Right cardiac atrium (tissue), 5 donors: ENCODE measurements around the gene AURKA. TPM values are rescaled to one million over a fixed set of nuclear protein-coding genes. Genes with fewer than 3 reads are reported as not detected.
A peak's percentile ranks its signal among the peaks of the same experiment; 100 is the strongest.
"Not testable (repeated sequence)": the region's sequence is repeated elsewhere in the genome, so short reads cannot be mapped to it uniquely, and the experiment has no call there.

Experiments
- ATAC-seq, 2 donors: fragments of 200-7000 bp; cut with Tn5 transposase; one replicate each; pipeline versions ENCODE4 v1.8.0 to v1.9.1; 2020; ENCODE audit warnings: moderate library complexity in 2 of 2, mild to moderate bottlenecking in 1 of 2
- DNase-seq, 3 donors: peaks; one replicate each; pipeline ENCODE4 v3.0.0-alpha.2; 2020
- H3K27ac ChIP-seq: one replicate; pipeline ENCODE4 v1.5.1; 2013; ENCODE audit warnings: mild to moderate bottlenecking, low read length, control low read depth, moderate library complexity
- H3K27me3 ChIP-seq: one replicate; pipeline ENCODE4 v1.6.1; 2013; ENCODE audit not compliant: control insufficient read depth, insufficient read depth
- H3K4me1 ChIP-seq: one replicate; pipeline ENCODE4 v1.6.1; 2013; ENCODE audit warnings: low read length; ENCODE audit not compliant: control insufficient read depth, insufficient read depth
- H3K4me3 ChIP-seq: one replicate; pipeline ENCODE4 v1.5.1; 2013; ENCODE audit warnings: low read length, control low read depth
- H3K9me3 ChIP-seq: one replicate; pipeline ENCODE4 v1.6.1; 2013; ENCODE audit warnings: low read length; ENCODE audit not compliant: control insufficient read depth
- WGBS: extraction: QIAGEN DNeasy Blood & Tissue Kit; methylation state at CpG from one replicate; pipeline ENCODE4 v1.1.7; 2013; 5-methylcytosine and 5-hydroxymethylcytosine counted together
- intact Hi-C, 4 donors: fragments of 100-400 bp; cut with DNase I; formaldehyde crosslinking; loops; one replicate each; pipeline versions ENCODE4 v1.11.0 to v1.14.0; 2022 to 2023
- polyA plus RNA-seq: library from polyadenylated mRNA; stranded (reverse); fragments of 200-250 nt; gene quantifications from one replicate; pipeline ENCODE4 v1.2.3, GENCODE V29; 2013
- total RNA-seq, 4 donors: library from RNA; stranded (reverse); fragmentation: NEBNext Ultra II Directional; extraction: Animal tissue kit (Norgen Biotek cat#: 25700); gene quantifications; one replicate each; pipeline ENCODE4 v1.2.1, GENCODE V29; 2021
- donor health status: healthy with polysubstance abuse.
- donor health status: DM: no; HTN: yes; CAD: no.
- donor health status: DM: no; HTN: no; CAD: no.
- donor health status: DM: no; HTN: yes; CAD: no; lungs with severe emphysema.
- donor health status: DM: yes; HTN: yes; CAD: no.

AURKA gene
- total and polyA plus RNA-seq, 5 donors: 4.8 to 10.8 (median 8.2) TPM

DNA sequence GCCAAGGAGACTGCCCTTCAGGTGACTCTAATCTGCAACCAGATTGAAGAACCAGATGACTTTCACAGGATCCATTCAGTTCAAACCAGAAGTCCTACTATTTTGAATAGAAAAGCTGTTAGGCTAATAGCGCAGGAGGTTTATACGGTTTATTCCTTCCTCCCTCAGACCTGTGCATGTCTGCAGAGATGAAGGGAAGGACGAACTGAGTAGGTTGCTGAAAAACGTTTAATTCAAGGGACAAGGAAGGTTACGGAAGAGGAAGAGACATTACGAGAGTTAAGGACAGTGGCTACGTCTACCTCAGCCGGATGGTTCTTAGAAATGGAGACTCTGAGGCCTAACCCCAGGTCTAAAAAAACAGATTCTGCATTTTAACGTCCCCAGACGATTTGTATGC is 978 bp downstream of the AURKA start:
- H3K27ac ChIP-seq: no peak overlapping the region
- no peaks in the 10 kb centered on the region for H3K9me3 ChIP-seq
- ATAC-seq (no peak), DNase-seq (no peak)
- peaks cover 7% of the 10 kb centered on the region for H3K4me1 ChIP-seq
- peak overlapping the region; percentile 87 for H3K4me3 ChIP-seq
- 20% methylated on average over 10 of the region's 10 CpGs for WGBS
- intact Hi-C loops: loop anchor here in 1 of 4 donors (10.0 kb wide), 1 partner anchor 74 kb away; the partner anchor contains the start of gene RTF2
- H3K27me3 ChIP-seq: no peaks in the 10 kb centered on the region

DNA sequence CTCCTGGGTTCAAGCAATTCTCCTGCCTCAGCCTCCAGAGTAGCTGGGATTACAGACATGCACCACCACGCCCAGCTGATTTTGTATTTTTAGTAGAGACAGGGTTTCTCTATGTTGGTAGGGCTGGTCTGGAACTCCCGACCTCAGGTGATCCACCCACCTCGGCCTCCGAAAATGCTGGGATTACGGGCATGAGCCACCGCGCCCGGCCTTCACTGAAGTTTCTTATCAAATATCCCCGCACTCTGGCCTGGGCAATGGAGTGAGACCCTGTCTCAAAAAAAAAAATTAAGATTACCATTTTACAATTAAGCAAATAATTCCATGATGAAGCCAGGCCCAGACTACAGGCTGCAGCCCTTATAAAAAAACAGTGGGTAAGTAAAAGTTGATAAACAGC is 1.6 kb downstream of the AURKA start:
- H3K27ac ChIP-seq, ATAC-seq, H3K4me3 ChIP-seq, H3K4me1 ChIP-seq, H3K27me3 ChIP-seq, H3K9me3 ChIP-seq: not testable (repeated sequence)
- 96% methylated on average over 9 of the region's 9 CpGs for WGBS
- intact Hi-C loops: loop anchor here in 1 of 4 donors (10.0 kb wide), 1 partner anchor 74 kb away; the partner anchor contains the start of gene RTF2
- peak in 1 of 3 donors; percentile 43 for DNase-seq

DNA sequence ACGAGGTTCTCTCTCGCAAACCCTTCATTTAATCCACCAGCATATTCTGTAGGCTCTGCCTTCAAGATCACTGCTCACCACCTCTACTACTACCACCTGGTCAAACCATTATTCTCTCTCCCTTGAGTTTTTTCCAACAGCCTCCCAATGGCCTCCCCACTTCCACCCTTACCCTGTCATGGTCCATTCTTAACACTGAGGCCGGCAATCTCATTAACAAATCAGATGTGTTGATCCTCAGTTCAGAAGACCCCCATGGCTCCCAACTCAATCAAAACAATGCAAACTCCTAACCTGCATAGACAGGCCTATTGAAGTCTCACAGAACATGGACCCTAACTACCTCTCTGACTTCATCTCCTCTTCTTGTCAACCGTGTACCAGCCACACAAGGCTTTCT is 2.2 kb downstream of the AURKA start:
- 97% methylated on average over 4 of the region's 4 CpGs for WGBS
- H3K4me3 ChIP-seq: no peak overlapping the region
- ATAC-seq (no peak), DNase-seq (no peak)
- intact Hi-C loops: loop anchor here in 1 of 4 donors (10.0 kb wide), 1 partner anchor 75 kb away; the partner anchor contains the start of gene RTF2
- H3K27me3 ChIP-seq: no peaks in the 10 kb centered on the region
- H3K9me3 ChIP-seq: no peaks in the 10 kb centered on the region
- H3K27ac ChIP-seq: no peak overlapping the region
- H3K4me1 ChIP-seq: peaks cover 7% of the 10 kb centered on the region

DNA sequence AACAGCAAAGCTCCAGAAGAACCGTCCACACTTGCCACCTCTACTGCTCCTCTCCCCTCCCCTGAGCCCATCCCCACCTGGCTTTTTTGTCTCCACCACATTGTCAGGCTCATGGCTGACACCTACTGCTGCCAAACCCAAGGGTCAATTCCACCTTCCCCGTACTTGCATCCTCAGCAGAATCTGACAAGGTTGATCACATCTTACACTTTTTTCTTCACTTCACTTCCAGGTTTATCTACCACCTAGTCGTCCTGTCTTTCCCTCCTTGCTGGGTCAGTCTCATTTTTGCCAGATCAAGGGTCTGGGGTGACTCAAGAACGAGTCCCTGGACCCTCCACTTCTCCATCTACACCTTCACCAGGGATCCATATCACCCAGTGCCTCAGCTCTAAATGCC is 3.1 kb downstream of the AURKA start:
- Histone ChIP-seq H3K27ac (no peak overlapping the region), H3K27me3 (no peaks in the 10 kb centered on the region), H3K9me3 (no peaks in the 10 kb centered on the region), H3K4me1 (peaks cover 7% of the 10 kb centered on the region), H3K4me3 (no peak overlapping the region)
- WGBS: 88% methylated on average over 4 of the region's 4 CpGs
- intact Hi-C loops: no loop called here
- ATAC-seq: no peak
- DNase-seq: no peak

DNA sequence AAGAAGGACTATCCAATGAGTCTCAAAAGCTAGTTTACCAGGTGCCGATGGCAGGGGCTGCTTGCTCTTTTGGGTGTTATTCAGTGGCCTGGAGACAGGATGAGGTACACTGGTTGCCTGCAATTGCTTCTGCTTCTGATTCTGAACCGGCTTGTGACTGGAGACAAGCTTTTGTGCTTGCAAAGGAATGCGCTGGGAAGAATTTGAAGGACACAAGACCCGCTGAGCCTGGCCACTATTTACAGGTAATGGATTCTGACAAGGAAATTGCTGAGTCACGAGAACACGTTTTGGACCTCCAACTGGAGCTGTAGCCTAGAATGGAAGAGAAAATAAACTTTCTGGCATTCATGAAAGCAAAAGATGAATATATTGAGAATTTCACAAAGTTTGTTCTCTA is 5.8 kb downstream of the AURKA start:
- no peak overlapping the region for H3K27ac ChIP-seq
- ATAC-seq (no peak), DNase-seq (no peak)
- no peaks in the 10 kb centered on the region for H3K27me3 ChIP-seq
- no peaks in the 10 kb centered on the region for H3K9me3 ChIP-seq
- H3K4me1 ChIP-seq: peaks cover 4% of the 10 kb centered on the region
- intact Hi-C loops: no loop called here
- 91% methylated on average over 6 of the region's 6 CpGs for WGBS
- H3K4me3 ChIP-seq: no peak overlapping the region

DNA sequence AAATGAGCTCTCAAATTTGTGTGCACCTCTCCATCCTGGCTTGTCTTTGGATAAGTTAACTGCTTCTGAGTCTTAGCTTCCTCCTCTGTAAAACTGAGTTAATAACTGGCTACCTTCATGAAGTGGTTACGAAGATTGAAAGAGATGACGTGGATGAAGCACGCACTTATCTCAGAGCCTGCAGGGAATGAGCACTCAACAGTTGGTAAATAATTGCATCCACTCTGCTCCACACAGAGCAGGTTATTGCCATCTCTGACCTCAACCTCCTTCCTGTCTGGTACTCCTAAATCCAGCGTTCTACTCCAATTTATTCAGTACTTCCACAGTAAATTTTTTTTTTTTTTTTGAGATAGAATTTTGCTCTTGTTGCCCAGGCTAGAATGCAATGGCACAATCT is 6.9 kb downstream of the AURKA start:
- Histone ChIP-seq H3K27ac (no peak overlapping the region), H3K27me3 (no peaks in the 10 kb centered on the region), H3K4me1 (peaks cover 4% of the 10 kb centered on the region), H3K4me3 (no peak overlapping the region), H3K9me3 (no peaks in the 10 kb centered on the region)
- WGBS: 89% methylated on average over 4 of the region's 4 CpGs
- DNase-seq (no peak), ATAC-seq (no peak)
- intact Hi-C loops: no loop called here

DNA sequence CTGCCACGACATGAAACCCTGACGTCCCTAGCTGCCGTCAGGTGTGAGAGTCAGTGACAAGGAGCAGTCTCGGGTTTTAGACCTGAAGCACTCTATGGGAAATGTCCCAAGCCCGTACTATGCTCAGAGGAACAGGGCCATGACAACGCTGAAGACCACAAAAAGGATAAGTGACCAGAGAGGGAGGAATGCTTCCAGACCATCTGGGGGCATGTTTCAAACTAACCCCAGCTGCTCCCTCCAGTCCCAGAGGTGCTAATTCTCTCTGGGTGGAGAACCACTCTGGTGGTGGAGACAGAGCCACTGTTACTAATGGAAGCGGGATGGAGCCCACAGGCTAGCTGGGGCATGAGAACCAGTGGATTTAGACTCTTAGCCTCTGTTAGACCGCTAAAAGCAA is 8.7 kb downstream of the AURKA start:
- no peaks in the 10 kb centered on the region for H3K27me3 ChIP-seq
- H3K27ac ChIP-seq: no peak overlapping the region
- DNase-seq (no peak), ATAC-seq (no peak)
- intact Hi-C loops: no loop called here
- 67% methylated on average over 8 of the region's 8 CpGs for WGBS
- no peak overlapping the region for H3K4me3 ChIP-seq
- peaks cover 4% of the 10 kb centered on the region for H3K4me1 ChIP-seq
- H3K9me3 ChIP-seq: no peaks in the 10 kb centered on the region

DNA sequence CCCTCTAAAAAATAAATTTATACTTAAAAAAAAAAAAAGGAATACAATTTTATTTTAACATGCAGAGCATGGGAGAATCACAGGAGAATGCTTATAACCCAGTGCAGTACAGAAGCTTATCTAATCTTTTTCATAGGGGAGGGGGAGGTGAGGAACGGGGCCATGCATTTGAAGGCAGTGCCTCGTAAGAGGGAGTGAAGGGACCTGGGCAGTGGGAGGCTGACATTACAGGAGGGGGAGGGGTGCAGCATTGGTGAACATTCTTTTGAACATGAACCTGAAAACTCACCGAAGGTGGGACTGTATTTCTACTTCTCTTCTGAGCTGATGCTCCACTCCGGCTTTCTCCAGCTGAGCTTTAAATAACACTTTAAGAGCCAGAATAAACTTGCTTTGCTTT is 9.3 kb downstream of the AURKA start:
- intact Hi-C loops: no loop called here
- ATAC-seq (no peak), DNase-seq (no peak)
- Histone ChIP-seq H3K9me3 (no peaks in the 10 kb centered on the region), H3K27ac (no peak overlapping the region), H3K4me1 (peaks cover 4% of the 10 kb centered on the region), H3K27me3 (no peaks in the 10 kb centered on the region), H3K4me3 (no peak overlapping the region)
- 29% methylated on average over 4 of the region's 4 CpGs for WGBS

DNA sequence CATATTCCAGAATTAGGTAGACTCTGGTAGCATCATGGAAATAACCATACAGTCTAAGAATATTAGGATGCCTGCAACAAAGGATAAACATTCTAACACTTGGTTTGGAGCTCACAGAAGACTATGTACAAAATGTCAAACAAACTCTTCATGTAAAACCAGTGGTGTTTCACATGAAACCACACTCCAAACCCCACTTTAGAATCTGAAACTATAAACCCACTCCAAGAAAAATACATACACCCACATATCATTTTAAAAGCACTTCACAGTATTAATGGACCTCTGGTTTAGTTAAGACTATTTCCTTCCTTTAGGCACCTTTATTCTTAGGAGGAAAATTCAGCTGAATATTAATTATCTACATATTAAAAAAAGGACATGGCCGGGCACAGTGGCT is 10.5 kb downstream of the AURKA start:
- no peaks in the 10 kb centered on the region for H3K27me3 ChIP-seq
- no peaks in the 10 kb centered on the region for H3K9me3 ChIP-seq
- DNase-seq: no peak
- 98% methylated on average over 1 of the region's 1 CpG for WGBS
- H3K4me3 ChIP-seq: no peak overlapping the region
- ATAC-seq: no peak
- no peak overlapping the region for H3K27ac ChIP-seq
- intact Hi-C loops: no loop called here
- H3K4me1 ChIP-seq: peaks cover 4% of the 10 kb centered on the region

DNA sequence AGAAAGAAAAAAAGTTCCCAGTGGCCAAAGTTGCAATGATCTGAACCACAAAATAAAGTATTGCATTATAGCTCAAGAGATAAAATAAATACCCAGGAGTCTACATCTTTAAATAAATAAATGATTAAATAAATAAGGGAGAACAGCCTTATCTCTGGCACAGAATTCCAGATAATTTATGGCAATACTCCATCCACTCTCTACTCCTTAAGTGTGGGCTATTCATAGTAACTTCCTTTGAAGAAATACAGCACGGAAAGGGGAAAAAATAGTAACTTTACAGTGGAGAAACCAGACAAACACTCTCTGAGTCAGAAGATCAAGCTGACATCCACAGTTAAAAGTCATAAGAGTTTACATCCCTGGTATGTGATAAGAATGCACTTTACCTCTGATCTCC is 11.6 kb downstream of the AURKA start:
- Histone ChIP-seq H3K9me3 (no peaks in the 10 kb centered on the region), H3K4me1 (peaks cover 4% of the 10 kb centered on the region), H3K27ac (no peak overlapping the region), H3K27me3 (no peaks in the 10 kb centered on the region), H3K4me3 (no peak overlapping the region)
- WGBS: 4% methylated on average over 1 of the region's 1 CpG
- ATAC-seq: peak; percentile 48 to 51
- DNase-seq: no peak
- intact Hi-C loops: no loop called here

DNA sequence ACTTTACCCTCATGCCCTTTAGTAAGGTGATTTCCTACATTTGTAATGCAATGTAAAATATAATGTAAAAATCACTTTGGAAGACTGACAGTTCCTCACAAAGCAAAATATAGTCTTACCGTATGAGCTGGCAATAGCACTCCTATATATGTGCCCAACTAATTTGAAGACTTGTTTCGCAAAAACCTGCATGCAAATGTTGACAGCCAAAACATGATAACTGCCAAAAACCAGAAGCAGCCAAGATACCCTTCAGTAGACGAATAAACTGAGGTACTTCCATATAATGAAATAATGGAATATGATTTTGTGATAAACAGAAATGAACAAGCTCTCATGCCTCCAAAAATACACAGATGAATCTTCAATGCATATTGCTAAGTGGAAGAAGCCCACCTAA is 13.6 kb downstream of the AURKA start:
- Histone ChIP-seq H3K27ac (no peak overlapping the region), H3K9me3 (no peaks in the 10 kb centered on the region), H3K27me3 (no peaks in the 10 kb centered on the region), H3K4me3 (no peak overlapping the region), H3K4me1 (peaks cover 4% of the 10 kb centered on the region)
- ATAC-seq (no peak), DNase-seq (no peak)
- WGBS: 93% methylated on average over 3 of the region's 3 CpGs
- intact Hi-C loops: no loop called here

DNA sequence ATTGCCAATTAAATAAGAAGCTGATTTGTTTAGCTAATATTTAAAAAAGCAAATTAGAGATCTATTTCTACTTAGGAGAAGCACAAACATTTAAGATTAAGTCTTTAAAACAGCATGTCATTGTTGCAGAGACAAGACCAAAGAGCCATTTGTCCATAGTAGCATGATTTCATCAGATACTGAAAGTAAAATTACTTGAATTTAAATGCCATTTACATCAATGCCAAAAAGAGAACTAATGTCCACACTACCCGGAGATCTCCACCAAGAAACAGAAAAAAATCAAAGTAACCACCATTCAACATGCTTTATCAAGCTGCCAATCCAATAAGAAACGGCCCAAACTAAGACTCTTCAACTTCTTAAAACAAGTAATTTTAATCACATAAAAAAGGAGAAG is 15.7 kb downstream of the AURKA start:
- intact Hi-C loops: no loop called here
- Histone ChIP-seq H3K27me3 (no peaks in the 10 kb centered on the region), H3K4me3 (no peak overlapping the region), H3K9me3 (no peaks in the 10 kb centered on the region), H3K27ac (no peak overlapping the region), H3K4me1 (no peaks in the 10 kb centered on the region)
- WGBS: 81% methylated on average over 2 of the region's 2 CpGs
- ATAC-seq (no peak), DNase-seq (no peak)
